Left renal cortex interstitium (tissue), 4 donors: ENCODE data around the gene RTN4RL2. TPM values are rescaled to one million over a fixed set of nuclear protein-coding genes. Genes with fewer than 3 reads are reported as not detected.

Experiments
- DNase-seq, 4 donors: peaks; one replicate each; pipeline ENCODE4 v3.0.0-alpha.2; 2013; ENCODE audit warnings: low read depth in 4 of 4, low spot score in 2 of 4, missing footprints in 1 of 4
- polyA plus RNA-seq, 4 donors: library from polyadenylated mRNA; unstranded; fragments of 120-200 nt; gene quantifications; one replicate each; pipeline ENCODE4 v1.2.1, GENCODE V29; 2013; ENCODE audit not compliant: insufficient read length in 4 of 4

Gene RTN4RL2
- polyA plus RNA-seq, 4 donors: 3.0 to 3.9 (median 3.2) TPM

DNA sequence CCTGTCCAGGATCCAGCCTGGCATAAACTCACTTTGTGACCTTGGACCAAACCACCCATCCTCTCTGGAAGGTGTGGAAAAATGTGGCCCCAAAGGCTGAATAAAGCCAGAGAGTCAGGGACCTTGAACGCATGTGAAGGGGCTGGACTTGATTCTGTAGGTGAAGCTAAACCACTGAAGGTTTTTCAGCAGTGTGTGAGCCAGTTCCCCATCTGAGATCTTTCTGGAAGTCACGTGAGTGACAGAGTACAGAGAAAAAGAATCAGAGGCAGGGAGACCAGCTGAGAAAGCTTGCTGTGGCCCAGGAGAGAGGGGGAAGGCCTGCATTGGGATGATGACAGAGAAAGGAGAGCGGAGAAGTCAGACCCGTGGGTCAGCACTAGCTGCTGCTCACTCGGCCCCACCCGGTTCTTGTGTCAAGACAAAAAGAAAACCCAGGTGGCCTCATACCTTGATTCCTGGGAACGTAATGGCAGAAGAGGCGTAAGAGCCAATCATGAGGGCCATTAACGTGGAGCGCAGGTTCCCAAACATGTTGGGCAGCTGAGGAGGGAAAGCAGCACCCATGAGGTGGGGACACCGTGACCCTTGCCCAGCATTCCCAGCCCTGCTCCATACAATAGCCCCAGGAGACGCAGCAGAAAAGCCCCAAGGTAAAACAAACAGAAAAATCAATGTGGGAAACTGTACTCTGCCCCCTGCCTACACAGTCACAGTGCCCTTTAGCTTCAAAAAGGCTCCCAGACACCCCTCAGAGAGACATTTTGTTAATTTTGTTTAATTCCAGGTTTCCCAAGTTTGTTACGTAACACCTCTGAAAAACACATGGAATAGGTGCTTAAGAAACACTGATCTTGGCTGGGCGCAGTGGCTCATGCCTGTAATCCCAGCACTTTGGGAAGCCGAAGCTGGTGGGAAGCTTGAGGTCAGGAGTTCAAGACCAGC lies 37.2 kb downstream of the RTN4RL2 start:
- DNase-seq: no peak

DNA sequence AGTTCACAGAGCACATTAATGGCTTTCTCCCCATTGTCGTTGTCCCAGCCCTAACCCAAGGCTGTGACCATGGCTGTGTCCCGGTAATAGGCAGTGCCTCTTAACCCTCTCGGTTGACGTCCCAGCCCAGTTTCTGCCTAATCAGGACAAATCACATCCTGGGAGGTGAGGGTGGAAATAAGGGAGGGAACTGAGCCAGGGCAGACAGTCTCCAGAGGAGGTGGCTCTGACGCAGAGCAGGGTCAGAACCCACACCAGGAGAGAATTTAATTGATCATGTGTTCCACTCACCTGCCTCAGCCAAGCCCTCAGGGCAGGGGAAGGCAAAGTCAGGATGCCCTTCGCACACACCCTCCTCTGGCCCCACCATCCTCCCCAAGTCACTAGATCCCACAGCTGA lies 38.2 kb downstream of the RTN4RL2 start:
- DNase-seq: no peak

DNA sequence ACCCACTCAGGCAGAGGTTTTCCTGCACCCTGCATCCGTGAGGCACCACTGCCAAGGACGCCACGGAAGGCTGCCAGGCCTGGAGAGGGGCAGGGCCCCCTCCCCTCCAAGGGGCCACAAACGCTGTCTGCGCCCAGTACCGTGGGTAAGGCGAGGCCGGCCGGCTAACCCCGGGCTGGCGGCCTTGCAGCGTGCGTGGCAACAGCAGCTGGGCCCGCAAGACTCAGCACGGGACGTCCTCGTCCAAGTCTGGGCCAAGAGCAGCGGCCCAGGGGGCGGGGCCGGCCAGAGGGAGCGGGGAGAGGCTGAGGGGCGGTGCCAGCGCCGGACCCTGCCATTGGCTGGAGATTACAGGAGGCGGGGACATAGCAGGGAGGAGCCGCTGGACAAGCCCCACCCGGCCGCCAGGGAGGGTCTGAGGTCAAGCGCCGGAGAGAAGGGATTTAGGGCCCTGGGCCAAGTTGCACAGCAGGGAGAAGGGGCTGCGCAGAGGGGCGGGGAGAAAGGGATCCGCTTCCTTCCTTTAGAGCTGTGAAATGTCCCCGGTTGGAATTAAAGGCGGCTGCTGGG lies 39.2 kb downstream of the RTN4RL2 start:
- DNase-seq: peak in 3 of 4 donors; percentile 79 to 91 (median 91)

DNA sequence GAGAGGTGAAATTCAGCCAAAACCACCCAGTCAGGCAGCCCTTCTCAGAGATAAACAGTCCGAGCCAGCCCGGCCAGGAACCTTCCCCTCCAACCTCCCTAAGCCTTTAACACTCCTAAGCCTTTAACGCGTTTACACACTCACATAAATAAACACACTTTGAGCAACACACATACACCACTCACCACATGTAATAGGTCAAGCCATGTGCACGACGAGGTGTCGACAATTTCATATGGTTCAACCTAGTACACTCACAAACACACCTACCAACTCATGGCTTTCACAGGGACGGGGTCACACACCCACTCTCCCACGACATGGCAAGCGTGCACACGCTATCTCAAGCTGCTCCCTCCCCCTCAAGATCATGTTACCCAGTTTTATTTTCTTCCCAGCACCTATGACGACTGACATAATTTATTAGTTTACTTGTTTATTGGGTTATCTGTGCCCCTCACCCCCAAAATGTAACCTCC lies 39.7 kb downstream of the RTN4RL2 start:
- no peak for DNase-seq

DNA sequence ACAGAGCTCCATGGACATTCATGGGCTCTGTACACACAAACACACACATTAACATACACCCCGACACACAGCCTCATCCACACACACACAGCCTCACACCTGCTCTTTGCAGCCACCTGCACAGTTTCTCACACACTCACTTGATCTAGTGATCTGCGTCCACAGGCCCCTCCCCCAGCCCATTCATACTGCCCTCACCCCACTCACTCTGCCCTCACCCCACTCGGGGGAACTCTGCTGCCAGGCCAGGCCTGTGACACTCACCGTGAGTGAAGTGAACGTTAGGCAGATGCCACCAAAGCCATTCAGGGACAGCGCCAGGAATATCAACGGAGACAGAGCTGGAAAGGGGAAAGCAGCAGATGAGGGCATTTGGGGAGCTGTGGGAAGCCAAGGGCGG lies 40.2 kb downstream of the RTN4RL2 start:
- no peak for DNase-seq

DNA sequence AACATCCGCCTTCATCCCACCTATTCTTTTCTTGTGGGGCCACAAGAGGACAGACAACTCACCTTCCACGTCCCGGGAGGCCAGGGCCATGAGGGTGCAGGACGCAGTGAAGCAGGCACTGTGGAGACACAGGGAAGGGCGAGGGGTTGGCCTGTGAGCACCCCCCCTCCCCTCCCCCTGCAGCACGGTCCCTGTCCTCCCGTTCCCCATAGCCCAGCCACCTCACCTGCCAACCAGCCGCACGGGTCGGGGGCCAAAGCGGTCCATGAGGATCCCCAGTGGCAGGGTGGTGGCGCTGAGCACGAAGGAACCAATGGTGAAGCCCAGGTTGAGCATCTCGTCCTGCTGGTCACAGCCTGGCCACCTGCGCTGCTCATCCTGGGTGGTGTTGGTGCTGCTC lies 40.6 kb downstream of the RTN4RL2 start:
- no peak for DNase-seq

DNA sequence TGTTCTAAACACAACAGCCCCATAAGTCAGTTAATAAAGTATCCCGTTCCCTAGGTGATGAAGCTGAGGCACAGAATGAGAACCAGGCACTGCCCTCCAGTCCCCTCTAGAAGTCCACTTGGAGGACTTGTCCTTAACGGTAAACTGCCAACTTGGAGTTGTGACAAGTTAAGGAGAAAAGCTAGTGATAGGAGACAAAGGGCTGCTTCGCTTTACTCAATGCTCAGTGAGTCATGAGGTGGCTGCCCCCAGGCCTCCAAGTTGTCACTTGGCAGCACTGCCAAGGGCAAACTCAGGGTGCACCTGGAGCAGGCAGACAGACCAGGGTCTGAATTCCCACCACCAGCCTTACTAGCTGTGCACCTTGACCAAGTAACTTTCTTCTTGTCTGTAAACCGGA lies 41.6 kb downstream of the RTN4RL2 start:
- no peak for DNase-seq

DNA sequence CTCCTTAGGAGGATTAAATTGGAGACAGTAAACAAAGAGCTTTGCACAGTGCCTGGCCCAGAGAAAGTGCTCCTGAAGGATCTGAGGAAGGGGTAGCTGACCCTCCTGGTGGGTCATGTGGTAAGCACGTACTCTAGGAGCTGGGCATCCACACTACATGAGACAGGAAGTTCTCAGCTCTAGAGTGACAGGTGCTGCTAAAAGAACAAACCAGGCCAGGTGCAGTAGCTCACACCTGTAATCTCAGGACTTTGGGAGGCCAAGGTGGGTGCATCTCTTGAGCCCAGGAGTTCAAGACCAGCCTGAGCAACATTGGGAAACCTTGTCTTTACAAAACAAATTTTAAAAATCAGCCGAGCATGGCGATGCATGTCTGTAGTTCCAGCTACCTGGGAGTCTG lies 42.0 kb downstream of the RTN4RL2 start:
- no peak for DNase-seq

DNA sequence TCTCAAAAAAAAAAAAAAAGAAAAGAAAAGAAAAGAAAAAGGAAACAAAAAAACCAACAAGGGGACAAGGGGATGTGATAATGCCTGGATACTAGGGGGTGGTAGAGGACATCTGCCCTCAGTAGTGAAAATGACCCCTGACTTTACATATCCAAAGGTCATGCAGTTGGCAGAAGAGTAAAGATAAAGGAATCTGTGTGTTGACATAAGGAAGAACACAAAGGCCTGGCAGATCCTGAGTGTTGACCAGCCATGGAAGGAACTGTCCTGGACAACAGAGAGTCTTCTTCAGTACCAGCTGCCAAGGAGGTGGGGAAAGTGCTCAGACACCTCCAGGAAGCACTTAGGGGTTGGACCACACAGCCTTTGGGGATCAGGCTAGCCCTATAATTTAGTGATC lies 42.5 kb downstream of the RTN4RL2 start:
- DNase-seq: no peak

DNA sequence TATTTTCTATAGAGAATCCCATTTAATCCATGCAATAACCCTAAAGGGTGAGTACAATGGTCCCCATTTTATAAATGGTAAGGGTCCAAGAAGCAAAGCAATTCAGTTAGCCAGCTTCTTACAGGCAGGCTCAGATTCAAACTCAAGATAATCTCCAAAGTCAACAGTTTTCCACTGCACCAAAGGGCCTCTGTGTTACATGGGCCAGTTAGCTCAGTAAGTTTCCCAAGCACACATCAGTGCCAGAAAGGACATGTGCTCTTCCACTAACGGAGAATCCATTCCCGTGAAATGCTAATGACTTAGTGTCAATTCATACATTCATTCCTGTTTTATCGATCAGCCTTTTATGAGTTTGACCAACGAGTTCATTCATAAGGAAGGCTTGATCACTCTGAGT lies 44.2 kb downstream of the RTN4RL2 start:
- DNase-seq: no peak

DNA sequence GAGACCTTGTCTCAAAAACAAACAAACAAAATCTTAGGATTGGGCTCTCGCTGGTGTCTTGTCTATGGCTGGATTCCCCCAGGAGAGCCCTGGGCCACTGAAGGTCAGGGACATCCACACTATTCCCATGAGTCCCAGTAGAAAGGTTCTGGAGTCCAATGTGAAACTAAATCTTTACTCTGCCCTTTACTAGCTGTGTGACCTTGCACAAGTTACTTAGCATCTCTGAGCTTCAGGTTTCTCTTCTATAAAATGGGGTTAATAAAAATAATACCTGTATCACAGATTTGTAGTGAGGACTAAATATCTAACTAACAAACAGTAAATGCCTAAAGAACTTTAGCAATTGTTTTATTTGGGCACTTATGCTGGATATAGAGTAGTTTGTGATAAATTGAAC lies 46.2 kb downstream of the RTN4RL2 start:
- DNase-seq: no peak

DNA sequence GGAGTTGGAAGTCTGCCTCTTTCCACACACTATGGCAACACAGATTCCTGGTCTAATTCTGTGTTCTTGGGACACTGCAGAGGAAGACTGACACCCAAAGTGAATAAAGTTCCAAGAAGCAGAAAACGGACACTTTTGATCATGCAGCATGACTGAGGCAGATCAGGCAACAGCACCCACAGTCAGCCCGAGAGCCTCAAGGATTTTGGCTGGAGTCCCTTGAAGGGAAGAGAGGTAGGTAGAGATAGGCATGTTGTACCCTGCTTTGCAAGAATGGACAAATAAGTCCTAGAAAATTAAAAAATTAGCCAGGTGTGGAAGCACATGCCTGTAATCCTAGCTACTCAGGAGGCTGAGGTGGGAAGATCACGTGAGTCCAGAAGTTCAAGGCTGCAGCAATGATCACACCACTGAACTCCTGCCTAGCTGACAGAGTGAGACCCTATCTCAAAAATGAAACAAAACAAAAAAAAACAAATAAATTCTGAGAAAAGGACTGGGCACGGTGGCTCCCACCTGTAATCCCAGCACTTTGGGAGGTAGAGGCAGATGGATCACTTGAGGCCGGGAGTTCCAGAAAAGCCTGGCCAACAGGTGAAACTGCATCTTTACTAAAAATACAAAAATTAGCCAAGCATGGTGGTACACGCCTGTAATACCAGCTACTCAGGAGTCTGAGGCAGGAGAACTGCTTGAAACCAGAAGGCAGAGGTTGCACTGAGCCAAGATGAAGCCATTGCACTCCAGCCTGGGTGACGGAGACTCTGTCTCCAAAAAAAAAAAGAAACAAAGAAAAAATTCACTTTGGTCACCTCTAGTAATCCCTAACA lies 48.2 kb downstream of the RTN4RL2 start:
- no peak for DNase-seq

DNA sequence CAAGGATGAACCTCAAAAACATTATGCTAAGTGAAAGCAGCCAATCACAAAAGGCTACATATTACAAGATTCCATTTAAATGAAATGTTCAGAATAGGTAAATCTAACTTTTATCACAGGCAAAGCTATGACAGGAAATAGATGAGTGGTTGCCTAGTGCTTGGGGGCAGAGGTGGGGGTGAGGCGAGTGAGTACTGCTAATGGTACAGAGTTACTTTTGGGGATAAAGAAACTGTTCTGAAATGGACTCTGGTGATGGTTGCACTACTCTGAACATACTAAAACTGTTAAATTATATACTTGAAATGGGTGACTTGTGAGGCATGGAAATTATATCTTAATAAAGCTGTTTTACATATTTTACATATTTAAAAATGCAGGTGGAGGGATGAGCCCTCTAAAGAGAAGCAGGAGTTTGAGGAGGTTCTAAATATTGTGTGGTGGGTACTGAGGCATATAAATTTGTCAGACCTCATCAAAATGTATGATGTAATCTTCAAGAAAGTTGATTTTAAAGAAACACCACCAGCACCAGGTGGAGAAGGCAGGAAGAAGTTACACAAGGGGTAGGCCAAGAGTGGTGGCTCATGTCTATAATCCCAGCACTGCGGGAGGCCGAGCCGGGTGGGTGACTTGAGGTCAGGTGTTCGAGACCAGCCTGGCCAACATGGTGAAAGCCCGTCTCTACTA lies 51.6 kb downstream of the RTN4RL2 start:
- no peak for DNase-seq

DNA sequence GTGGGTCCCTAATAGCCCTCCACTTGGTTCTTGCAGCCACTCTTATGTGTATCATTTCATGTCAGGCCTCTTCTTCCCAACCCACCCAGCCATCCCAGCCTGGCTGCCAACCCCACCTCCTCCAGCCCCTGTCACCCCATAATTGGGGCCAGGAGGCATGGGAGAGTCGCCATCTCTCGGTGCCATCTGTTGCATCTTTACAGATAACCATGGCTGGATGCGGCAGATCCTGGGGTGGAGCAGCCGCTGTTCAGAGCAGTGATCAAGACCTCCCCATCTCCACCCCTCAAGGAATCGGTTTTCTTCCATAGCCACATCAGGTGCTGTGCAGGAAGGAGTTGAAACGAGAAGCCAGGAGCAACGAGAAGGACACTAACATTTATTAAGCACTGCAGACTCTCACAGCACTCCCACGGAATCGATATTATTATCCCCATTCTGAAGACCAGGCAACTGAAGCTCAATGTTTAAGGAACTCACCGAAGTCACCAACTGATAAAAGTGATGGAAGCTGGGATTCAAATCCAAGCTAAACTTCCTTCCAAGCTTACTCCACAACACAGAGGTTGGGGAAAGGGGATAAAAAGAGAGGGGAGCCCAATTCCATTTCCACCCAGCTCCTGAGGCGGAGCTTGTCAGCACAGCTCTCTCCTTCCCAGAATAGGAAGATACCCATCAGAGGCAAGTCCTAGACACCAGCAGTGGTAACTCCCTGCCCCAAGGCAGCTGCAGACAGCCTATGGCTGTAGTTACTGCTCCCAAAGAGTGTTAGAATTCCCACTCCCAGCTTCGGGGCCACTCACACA lies 52.5 kb downstream of the RTN4RL2 start:
- DNase-seq: no peak

DNA sequence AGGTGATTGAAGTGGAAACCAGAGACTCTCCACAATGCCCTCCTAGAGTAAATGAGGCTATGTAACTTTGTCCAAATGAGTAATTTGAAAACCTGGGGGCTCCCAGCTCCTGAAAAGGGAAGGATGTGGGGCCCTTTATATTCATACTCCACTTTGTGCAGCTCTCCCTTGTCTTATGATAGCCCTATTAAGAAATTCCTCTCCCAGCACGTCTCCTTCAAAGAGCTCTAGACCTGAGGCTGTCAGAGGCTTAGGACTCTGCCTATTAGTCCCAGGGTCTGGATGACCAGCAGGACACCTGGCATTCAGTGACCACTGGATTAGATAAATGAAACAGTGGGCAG lies 53.1 kb downstream of the RTN4RL2 start:
- DNase-seq: no peak

DNA sequence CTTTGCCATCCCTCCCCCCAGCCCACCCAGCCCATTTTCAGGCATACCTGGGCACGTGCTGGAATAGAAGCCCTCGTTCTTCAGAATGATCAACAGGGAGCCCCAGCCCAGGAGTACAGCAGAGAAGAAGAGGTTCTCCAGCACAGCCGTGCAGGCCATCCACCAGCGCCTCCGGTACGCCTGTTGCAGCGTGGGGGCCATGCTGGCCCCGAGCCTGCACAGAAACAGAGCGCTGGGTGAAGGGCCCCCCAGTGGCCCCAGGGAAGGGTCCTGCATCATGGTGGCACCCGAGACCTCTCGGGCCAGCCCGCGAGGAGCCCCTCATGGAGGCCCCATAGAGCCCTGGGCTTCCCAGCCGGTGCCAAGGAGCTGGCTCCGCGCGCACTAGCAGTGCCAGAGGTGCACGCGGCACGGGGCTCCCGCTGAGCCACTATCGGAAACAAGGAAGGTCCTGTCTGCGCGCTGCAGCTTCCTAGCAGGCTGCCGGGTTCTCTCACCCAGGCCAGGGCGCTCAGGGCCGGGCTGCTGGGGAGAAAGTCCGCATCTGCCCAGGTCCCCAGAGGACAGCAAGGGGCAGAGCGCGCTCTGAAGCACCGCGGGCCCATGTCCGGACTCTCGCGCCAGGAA lies 53.7 kb downstream of the RTN4RL2 start:
- no peak for DNase-seq

DNA sequence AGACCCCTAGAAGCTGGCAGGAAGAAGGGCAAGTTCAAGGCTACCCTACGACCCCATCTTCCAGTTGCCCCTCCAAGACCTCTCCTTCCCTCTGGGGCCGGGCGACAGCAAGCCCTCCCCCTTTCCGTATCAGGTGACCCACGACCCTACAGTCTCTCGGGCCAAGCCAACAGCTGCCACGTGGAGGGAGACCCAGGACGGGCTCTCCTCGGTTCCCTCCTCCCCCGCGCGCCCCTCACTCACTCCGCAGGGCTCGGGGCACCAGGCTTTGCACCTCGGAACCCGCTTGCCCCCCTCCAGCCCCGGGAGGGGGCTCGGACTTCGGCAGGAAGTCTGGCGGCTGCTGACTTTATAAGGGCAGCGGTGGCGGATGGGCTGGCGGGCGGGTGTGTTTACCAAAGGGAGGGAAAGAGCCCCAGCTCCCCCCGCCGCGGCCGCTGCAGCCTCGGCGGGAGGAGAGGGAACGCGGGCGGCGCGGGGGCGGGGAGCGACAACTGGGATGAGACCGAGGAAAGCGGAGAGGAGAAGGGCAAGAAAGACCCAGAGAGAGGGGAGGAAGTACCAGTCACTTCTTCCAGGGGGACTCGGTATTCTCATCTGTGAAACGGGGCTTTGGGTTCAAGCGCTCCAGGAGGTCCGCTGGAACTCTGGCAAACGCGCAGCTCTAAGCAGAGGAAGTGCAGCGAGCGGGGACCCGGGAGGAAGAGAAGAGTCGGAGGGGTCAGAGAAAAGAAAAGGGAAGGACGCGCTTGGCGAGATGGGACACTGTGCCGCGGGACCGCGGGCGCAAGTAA lies 54.4 kb downstream of the RTN4RL2 start:
- no peak for DNase-seq

DNA sequence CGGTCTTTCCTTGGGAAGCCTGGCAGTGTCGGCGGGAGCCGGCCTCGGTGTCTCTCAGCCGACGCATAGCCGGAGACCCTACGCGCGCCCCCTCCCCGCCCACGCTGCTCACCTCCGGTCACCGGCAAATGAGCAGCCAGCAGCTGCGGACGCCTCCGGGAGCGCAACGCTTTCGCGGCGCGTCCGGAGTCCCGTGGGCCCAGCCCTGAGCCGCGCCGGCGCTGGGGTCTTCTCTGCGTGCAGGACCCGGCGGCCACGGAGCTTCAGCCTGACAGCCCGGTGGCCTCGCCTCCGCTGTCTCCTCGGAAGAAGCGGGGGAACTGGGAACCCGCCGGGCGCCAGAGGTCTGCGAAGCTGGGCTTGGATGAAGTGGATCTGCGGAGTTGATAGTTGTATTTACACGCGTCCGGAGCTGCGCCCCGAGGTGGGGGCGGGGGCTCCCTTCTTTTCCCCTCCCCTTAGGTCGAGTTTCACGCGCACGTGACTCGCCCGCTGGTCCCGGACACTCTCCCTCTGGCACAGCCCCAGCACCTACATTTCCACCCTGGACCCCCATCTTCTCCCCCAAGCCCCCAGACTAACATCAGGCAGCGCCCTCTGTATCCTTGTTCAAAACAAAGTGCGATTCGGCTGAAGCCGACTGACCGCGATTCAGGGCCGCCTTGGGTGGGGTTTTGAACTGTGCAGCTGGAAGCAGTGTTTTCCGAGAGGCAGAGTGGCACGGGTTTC lies 55.2 kb downstream of the RTN4RL2 start, which contains the start of gene SLC43A1:
SLC43A1 (minus strand) TSS at position 371 of the 729 bp plus-strand sequence. CDS start 1,591 bp downstream, outside the sequence.
- DNase-seq: peak in 1 of 4 donors; percentile 48
